Forelimb muscle (tissue), 1 donor: Measurements from ENCODE around the gene SKP2. TPM values are rescaled to one million over a fixed set of nuclear protein-coding genes. Genes with fewer than 3 reads are reported as not detected.
"Not testable (repeated sequence)": the region's sequence is repeated elsewhere in the genome, so short reads cannot be mapped to it uniquely, and the experiment has no call there.

Experiments used
- DNase-seq: peaks from one replicate; pipeline ENCODE4 v3.0.0-alpha.2; 2013; ENCODE audit warnings: low read depth
- polyA plus RNA-seq: library from polyadenylated mRNA; unstranded; fragments of 120-200 nt; gene quantifications from one replicate; pipeline ENCODE4 v1.2.1, GENCODE V29; 2013; ENCODE audit not compliant: insufficient read length

The SKP2 gene
- 44.9 TPM for polyA plus RNA-seq

DNA sequence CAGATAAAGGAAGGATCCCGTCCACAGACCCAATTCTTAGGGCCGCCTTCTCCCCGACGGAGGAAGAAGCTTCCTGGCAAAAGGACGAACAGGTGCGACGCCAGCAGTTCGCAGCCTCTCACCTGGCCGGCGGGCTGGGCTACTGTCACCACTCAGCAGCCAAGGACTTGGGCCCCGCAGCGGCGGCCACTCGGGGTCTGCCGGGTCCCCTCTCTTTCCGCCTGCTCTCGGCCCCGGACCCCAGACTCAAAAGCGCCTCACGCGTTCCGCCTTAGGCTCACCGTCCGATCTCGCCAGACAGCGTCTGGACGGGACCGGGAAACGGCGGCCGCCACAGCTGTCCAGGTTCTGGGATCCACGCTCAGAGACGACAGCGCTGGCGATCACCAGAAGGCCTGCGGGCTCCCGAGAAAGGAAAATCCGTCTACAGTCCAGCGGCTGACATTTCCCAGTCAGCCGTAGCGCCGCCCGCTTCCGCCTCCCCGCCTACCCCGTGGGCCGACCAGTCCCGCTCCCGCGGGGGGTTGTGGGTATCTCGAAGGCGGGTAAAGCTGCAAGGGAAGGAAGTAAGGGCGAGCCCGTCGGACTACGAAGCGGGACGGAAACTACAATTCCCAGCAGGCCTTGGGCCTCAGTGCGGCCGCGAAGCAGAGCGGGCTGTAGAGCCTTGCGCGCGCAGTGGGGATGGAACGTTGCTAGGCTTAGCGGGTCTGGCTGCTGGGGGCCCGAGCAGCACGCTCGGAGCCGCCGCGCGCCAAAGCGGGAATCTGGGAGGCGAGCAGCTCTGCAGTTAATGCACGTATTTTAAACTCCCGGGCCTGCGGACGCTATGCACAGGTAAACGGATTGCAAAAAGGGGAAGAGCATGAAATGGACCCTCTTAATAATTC lies at the start of gene SKP2, which contains the start of gene LMBRD2:
Gene SKP2, plus strand, starts transcription at position 678 of the 890 bp plus-strand sequence. Its CDS starts 152 bp downstream, at position 830.
Gene LMBRD2, minus strand, starts transcription at position 454 of the 890 bp plus-strand sequence. CDS start 8,538 bp downstream, outside the sequence.
- peak; percentile 99 for DNase-seq

DNA sequence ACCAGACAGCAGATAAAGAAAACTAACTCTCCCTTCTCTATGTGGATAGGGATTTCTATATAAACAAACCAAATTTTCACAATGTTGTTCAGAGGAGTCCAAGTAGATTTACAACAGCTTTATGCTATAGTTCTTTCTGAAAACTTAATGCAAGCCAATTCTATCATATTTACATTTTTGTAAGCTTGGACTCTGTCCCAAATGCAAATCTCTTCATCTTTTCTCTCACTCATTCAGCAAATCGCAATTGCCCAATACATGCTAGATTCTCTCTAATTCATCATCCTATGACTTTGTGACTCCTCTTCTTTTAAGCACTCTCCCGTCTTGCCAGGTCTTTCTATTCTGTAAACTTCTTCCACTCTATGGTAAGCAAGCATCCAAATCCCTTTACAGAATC lies 46.1 kb upstream of the SKP2 start:
- no peak for DNase-seq

DNA sequence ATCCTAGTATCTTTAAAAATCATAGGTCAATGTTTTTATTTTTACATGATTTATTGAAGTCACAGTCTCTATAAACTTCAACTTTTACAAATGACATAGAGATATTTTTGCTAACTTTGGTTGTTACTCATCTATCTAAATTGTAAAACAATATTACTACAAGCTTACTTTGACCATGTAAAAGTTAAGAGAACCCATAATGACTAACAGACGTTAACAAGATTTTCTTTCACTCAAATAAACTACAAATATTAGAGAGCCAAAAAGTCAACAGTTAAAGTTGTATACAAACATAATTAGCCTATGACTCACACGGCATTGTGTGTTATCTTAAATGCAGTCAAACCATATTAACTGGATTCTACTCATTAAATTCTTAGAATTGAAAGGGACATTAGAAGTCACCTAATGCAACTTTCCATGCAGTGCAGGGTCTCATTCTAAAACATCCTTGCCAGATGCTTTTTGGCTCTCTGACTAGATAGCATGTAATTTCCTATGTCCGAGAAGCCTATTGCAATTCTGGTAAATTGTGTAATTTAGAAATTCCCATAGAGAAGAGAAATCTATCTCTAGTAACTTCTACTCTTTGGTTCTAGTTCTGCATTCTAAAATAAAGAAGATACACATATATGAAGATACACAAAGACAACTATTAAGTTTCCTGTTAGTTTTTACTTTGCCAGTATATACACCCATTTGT lies 43.0 kb upstream of the SKP2 start:
- DNase-seq, result no peak

DNA sequence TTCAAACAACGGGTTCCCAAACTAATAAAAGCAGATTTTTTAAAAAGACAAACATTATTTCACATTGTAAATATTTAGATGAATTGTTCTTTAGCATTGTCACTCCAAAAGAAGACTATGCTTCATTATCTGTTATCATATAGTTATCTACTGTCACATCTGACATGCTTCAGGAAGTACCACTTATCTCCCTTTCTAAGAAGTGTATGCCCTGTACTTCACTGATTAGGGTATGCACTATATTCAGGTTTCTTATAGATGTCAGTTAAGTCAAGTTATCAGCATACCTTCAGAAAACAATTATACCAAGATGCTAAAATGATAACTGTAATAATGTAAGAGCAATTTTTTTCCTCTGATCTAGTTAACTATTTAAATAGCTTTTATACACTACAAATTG lies 40.7 kb upstream of the SKP2 start:
- DNase-seq, result no peak

DNA sequence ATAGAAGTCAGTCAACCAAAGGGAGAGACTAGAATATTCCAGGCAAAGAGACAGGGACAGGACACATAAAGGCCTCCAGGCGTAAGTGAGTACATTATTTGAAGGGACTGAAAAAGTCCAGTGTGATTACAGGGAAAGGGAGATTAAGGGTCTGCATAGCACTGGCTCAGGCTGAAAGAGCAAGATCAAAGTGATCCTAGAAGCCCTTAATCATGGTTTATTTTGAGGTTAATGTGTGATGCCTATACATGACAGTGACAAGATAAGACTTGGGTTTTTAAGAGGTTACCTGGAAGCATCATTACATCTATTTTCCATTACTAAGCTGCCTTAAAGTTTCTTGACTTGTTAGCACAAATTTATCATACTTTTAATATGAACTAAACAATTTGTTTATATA lies 26.0 kb upstream of the SKP2 start:
- no peak for DNase-seq

DNA sequence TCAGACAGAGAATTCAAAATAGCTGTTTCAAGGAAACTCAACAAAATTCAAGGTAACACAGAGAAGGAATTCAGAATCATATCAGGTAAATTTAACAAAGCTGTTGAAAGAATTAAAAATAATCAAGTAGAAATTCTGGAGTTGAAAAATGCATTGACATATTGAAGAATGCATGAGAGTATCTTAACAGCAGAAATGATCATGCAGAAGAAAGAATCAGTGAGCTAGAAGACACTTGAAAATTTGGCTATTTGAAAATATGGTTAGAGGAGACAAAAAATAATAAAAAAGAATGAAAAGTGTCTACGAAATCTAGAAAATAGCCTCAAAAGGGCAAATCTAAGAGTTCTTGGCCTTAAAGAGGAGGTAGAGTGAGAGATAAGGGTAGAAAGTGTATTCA lies 23.1 kb upstream of the SKP2 start:
- DNase-seq, result no peak

DNA sequence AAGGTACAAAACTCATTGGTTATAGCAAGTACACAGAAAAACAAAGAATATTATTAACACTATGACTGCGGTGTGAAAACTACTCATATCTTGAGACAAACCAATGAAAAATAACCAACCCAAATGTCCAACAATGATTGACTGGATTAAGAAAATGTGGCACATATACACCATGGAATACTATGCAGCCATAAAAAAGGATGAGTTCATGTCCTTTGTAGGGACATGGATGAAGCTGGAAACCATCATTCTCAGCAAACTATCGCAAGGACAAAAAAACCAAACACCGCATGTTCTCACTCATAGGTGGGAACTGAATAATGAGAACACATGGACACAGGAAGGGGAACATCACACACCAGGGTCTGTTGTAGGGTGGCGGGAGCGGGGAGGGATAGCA lies 22.2 kb upstream of the SKP2 start:
- DNase-seq, result not testable (repeated sequence)

DNA sequence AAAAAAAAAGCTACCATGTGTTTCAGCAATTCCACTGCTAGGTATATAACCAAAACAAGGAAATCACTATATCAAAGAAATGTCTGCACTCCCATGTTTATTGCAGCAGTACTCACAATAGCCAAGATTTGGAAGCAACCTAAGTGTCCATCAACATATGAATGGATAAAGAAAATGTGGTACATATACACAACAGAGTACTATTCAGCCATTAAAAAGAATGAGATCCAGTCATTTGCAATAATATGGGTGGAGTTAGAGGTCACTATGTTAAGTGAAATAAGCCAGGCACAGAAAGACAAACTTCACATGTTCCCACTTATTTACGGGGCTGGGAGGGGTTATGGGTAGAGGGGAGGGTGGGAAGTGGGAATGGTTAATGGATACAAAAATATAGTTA lies 18.9 kb upstream of the SKP2 start:
- not testable (repeated sequence) for DNase-seq

DNA sequence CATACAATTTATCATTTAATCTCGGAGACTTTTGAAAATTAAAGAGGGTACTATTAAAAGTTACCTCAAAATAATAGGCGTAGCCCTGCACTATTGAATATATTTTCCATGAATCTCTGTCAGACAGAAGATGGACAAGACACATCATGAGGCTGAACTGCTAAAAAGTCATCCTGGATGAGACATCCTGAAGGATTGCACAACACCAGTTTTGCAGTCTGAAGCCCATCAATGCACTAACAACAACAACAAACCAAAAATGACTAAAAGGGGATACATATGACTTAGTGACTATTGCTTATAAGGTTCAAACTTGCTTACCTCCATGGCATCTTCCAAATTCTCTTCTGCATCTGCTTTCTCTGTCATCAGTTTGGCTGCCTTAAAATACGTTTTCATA lies 15.9 kb upstream of the SKP2 start:
- no peak for DNase-seq

DNA sequence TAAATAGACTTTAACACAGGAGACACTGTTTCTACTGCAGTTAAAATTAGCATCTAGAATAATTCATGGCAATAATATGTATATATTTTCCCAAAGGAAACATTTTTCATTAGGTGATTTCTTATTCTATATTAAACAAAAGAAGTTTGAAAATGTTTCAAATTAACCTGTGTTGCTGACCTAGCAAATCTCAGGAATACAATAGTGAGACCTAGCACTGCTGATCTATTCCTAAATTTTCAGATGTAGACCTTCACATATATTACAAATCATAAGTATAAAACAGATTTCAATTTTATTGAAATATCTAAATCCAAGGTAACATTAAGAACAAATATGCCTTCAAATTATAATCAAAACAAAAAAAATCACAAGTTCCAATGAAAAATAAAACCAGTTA lies 15.3 kb upstream of the SKP2 start:
- DNase-seq, result no peak

DNA sequence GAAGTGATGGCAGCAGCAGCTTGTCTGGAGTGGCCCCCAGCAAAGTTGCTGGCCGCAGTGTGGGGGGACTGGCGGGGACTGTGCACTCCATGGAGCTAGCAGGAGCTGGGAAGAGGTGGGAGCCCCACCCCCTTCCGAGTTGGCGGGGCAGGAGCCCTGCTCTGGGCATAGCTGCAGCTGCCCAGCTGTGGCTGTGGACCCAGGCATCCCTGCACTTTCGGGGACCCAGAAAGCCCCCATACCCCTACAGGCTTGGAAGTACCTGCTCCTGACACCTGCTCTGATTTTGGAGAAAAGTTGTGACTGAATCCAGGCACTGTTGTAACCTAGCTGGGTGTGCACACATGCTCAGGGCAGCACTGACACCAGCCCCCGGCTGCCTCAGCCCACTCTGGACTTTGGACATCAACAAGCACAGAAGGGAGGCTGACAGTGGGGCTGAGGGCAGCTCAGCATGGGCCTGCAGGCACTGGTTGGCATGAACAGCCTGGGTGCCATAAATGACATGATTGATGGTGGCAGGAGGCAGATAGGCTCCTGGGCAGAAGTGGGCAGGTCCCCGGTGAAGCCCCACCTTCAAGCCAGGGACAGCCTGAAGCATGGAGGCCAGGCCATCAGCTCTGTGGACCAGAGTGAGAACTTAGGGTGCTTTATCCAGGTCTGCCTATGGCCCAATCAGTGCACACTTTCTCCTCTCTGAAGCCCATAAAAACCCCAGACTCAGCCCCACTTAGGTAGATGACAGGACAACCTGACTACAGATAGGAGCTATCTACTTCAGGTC lies 12.8 kb upstream of the SKP2 start:
- DNase-seq, result no peak

DNA sequence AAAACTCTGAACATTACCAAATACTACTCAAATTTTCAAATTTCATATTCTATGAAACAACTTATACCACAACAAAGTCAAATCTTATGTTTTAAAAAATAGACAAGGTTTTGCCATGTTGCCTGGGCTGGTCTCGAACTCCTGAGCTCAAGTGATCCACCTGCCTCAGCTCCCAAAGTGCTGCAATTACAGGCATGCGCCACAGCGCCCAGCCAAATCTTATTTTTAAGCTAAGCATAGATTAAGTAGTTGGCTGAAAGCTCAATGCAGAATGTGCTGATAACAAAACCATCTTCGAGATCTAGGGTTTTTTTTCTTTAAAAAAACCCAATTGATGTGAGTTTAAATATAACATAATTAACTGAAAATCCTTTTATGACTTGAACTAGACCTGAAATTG lies 6.6 kb upstream of the SKP2 start:
- no peak for DNase-seq

DNA sequence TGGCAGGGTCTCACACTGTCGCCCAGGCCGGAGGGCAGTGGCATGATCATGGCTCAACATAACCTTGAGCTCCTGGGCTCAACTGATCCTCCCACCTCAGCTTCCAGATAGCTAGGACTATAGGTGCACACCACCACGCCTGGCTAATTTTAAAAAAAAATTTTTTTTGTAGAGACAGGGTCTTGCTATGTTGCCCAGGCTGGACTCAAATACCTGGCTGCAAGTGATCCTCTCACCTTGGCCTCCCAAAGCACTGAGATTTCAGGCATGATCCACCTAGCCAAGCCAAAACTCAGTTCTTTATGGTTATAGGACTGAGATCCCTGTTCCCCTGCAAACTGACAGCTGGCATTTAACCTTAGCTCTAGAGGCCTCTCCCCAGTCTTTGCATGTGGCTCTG lies 5.5 kb upstream of the SKP2 start:
- DNase-seq, result no peak

DNA sequence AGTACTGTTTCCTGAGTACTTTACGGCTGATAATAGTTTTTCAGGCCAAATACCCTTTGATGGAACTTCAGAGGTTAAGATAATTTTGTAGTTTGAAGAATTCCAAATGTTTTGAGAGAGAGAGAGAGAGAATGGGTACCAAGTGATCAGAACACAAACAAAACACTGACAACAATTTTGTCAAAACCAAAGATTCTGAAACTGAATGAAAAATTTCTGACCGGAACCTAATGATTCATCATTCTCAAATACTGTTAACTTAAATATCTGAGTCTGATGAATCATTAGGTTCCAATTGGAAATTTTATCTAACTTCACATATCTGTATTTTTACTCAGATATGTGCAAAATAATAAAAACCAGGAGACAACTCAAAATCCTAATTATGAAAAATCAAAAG lies 4.2 kb upstream of the SKP2 start:
- no peak for DNase-seq

DNA sequence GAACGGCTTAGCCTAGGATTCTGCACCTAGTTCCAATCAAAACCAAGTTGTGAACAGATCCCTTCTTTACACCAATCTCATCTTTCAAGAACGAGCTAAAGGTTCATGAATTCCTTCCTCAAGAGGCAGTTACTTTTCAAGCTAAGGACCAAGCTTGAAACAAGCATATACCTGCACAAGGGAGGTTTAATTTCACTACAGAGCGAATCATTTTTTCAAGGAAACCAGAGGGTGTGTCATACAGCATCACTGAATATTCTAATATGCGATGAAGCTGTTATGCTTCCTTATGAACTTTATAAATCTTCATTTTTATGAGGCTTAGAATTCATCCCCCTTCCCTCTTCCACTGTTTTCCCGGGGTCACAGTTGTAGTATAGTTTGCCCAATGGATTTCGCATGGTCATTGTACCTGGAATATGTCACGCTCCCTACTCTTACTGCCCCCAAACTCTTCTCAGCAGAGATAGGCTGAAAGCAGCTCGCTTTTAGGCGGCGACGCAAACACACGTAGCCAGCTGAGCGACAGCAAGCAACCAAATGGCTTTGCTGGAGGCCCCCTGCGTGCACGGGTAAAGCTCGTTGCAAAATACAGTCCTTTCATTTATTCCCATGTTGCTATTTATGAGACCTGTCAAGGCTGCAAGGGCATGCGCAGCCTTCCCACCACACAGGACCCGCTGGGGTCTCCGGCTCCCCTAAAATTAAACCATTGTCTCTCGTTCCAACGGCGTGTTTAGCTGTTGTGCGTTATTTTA lies 1.1 kb upstream of the SKP2 start:
- DNase-seq, result no peak

DNA sequence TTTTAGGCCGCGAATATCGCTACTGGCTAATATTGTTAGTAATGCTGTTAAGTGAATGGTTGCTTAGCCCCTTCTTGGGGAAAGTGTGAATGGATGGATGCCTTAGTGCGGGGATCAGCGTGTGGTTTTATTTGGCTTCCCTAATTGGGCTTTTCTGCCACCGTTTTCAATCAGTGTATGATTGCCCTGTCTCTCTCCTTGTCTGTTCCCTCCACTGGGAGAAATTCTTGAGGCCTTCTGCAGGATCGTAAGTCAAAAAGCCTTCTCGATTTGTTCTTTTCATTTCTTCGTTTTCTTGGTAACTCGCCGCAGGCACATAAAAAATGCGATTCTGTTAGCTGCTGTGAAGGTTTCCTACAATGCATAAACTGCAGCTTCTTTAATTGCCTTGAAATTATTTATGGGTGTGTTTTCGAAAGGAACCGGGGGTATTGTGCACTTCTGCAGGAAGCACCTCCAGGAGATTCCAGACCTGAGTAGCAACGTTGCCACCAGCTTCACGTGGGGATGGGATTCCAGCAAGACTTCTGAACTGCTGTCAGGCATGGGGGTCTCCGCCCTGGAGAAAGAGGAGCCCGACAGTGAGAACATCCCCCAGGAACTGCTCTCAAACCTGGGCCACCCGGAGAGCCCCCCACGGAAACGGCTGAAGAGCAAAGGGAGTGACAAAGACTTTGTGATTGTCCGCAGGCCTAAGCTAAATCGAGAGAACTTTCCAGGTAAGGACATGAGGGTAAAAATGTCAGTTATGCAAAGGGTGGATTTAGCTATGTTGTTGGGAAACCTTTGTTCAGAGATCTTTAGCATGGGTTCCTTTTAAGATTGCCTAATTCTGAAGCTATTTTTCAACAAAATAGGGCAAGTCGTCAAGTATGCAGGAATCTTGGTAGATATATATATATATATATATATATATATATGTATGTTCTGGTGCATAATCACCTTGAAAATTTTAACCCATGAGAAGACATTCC lies 700 bp downstream of the SKP2 start:
- DNase-seq, result no peak

DNA sequence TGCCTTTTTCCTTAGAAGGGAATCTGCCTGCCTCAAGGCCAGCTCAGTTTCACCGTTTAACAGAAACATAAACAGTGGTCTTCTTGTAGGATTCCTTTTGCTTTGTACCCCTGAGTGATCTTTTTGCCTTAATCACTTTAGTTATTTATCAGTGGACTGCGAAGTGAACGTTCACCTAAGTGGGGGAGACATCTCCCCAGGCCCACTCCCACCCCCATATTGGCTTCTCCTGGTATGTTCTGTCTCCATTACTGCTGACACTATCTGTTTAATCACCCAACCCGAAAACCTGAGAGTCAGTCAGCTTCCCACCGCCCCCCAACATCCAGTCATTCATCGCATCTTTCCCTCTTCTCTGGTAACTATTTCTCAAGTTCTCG lies 1.4 kb downstream of the SKP2 start:
- DNase-seq, result no peak

DNA sequence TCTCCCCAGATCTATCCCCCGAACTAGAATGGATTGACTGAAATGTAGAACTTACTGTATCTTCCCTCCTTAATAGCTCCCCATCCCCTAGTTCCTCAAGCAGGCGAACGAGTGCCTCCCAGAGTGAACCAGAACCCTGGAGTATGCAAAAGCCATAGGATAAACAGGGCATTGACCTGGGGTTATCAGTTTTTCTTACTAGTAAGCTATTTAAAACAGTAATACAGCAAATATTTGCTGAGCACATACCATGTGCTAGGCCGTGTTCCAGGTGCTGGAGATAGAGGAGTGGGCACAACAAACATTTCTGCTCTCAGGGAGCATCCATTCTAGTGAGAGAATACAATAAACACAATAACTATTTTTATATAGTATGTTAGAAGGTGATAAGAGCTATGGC lies 1.8 kb downstream of the SKP2 start:
- no peak for DNase-seq

DNA sequence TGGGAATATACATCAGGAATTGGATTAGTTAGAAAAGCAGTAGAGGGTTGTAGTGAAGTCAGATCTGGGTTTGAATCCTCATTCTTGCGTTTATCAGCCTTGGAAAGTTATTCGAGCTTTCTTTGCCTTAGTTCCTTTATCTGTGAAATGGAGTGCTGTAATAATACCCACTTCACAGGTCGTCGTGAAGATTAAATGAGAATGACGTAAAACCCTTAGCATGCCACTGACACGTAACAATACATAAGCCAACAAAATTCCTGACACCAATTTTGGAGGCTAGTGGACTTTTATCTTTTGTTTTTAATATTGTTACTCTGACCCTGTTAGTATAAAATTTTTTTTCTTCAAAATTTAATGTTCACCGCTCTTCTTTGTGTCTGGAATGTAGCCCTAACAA lies 3.4 kb downstream of the SKP2 start:
- no peak for DNase-seq

DNA sequence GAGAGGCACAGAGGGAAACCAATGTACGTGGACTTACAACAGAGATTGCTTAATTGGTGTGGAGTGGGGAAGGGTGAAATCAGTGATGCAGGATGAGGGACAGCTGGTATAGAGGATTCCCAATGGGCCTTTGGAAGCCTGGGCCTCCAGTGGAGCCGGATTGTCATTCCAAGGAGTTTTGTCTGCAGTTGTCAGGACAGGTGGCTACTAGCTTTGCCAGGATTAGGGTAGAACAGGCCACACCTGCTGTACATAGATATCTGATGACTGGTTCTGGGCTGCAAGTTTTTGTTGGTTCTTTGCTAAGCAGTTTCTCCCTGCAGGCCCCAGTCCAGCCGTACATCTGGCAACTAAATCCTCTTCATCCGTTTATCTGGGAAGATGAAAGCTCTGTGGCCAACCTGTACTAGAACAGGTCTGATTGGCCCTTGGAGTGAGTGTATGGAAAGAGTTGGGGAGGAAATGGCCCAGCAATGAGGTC lies 4.2 kb downstream of the SKP2 start:
- DNase-seq, result no peak
